SK-N-SH (cell line): ENCODE measurements around the gene CCDC6. TPM values are rescaled to one million over a fixed set of nuclear protein-coding genes. Genes with fewer than 3 reads are reported as not detected.

Experiments
- CTCF ChIA-PET: fragments of 300-600, 350-600 bp; formaldehyde crosslinking; extraction: SDS; loops from one replicate; lab custom pipeline; 2021; lab: Yijun Ruan, JAX
- POLR2A ChIA-PET: fragments of 350-600 bp; sonication (Branson Sonifier 250); formaldehyde crosslinking; extraction: SDS; loops from one replicate; lab custom pipeline; 2020; ENCODE audit warnings: antibody characterized with exemption, inconsistent platforms; lab: Yijun Ruan, JAX
- DNase-seq: peaks from one replicate; pipeline ENCODE4 v3.0.0; 2012
- H2AFZ ChIP-seq: fragments of 200-600 bp; sonication (generic); 2 replicates; pipeline ENCODE4 v1.8.1; 2016; ENCODE audit warnings: antibody characterized with exemption, mild to moderate bottlenecking, low read depth
- H3F3A ChIP-seq: fragments of 200-600 bp; sonication (generic); replicated peaks from 2 replicates; pipeline ENCODE3; 2016; ENCODE audit warnings: antibody characterized with exemption, mild to moderate bottlenecking; ENCODE audit not compliant: insufficient read depth
- H3K27ac ChIP-seq, 2 experiments: fragments of 200-500 bp in 1 of 2; fragments of 200-600 bp in 1 of 2; sonication (Bioruptor generic) in 1 of 2; sonication (generic), shearing (Covaris generic) in 1 of 2; 2 replicates each; pipeline versions ENCODE4 v1.5.1 to v1.6.1; 2014 to 2016; ENCODE audit warnings: low read depth in 2 of 2, inconsistent platforms in 1 of 2, low read length in 1 of 2, mild to moderate bottlenecking in 1 of 2, mixed read lengths in 1 of 2
- H3K27me3 ChIP-seq: fragments of 200-600 bp; sonication (generic), shearing (Covaris generic); 2 replicates; pipeline ENCODE4 v1.6.1; 2016; ENCODE audit warnings: mixed run types; ENCODE audit not compliant: insufficient read depth
- H3K36me3 ChIP-seq, 2 experiments: fragments of 200-500 bp in 1 of 2; fragments of 200-600 bp in 1 of 2; sonication (Bioruptor generic) in 1 of 2; sonication (generic) in 1 of 2; replicated peaks in 1 of 2; 2 replicates each; pipeline versions ENCODE3 to v1.5.1; 2014 to 2016; ENCODE audit warnings: low read length in 1 of 2, mild to moderate bottlenecking in 1 of 2; ENCODE audit not compliant: insufficient read depth in 2 of 2, control insufficient read depth in 1 of 2
- H3K4me1 ChIP-seq, 2 experiments: fragments of 200-500 bp in 1 of 2; fragments of 200-600 bp in 1 of 2; sonication (Bioruptor generic) in 1 of 2; sonication (generic), shearing (Covaris generic) in 1 of 2; 2 replicates each; pipeline versions ENCODE4 v1.5.1 to v1.6.1; 2014 to 2016; ENCODE audit warnings: low read depth in 1 of 2, low read length in 1 of 2, mixed run types in 1 of 2; ENCODE audit not compliant: insufficient read depth in 2 of 2, control insufficient read depth in 1 of 2
- H3K4me2 ChIP-seq: fragments of 200-600 bp; sonication (generic), shearing (Covaris generic); 2 replicates; pipeline ENCODE4 v1.6.1; 2017; ENCODE audit warnings: mixed run types
- H3K4me3 ChIP-seq, 2 experiments: fragments of 200-500 bp in 1 of 2; fragments of 200-600 bp in 1 of 2; sonication (Bioruptor generic) in 1 of 2; sonication (generic), shearing (Covaris generic) in 1 of 2; 2 replicates each; pipeline versions ENCODE4 v1.5.1 to v1.8.1; 2014 to 2016; ENCODE audit warnings: low read depth in 2 of 2, inconsistent platforms in 1 of 2, low read length in 1 of 2, mild to moderate bottlenecking in 1 of 2, mixed read lengths in 1 of 2, moderate library complexity in 1 of 2
- H3K79me2 ChIP-seq: fragments of 200-600 bp; sonication (generic); 2 replicates; pipeline ENCODE4 v1.8.1; 2017; ENCODE audit warnings: mild to moderate bottlenecking; ENCODE audit not compliant: insufficient read depth
- H3K9ac ChIP-seq: fragments of 200-600 bp; sonication (generic); 2 replicates; pipeline ENCODE4 v1.6.1; 2017; ENCODE audit warnings: mixed run types
- H3K9me2 ChIP-seq: fragments of 200-600 bp; sonication (generic); 2 replicates; pipeline ENCODE4 v1.6.1; 2017; ENCODE audit warnings: mixed run types
- H3K9me3 ChIP-seq: fragments of 200-600 bp; sonication (generic); 2 replicates; pipeline ENCODE4 v1.6.1; 2017; ENCODE audit warnings: mixed run types, mild to moderate bottlenecking, moderate library complexity
- H4K20me1 ChIP-seq: fragments of 200-600 bp; sonication (generic); 2 replicates; pipeline ENCODE4 v1.6.1; 2017; ENCODE audit warnings: mild to moderate bottlenecking, mixed run types; ENCODE audit not compliant: insufficient read depth
- CHD2 ChIP-seq: fragments of 150-350 bp; IDR thresholded peaks from 2 replicates; pipeline ENCODE4 v1.6.1; 2018; ENCODE audit warnings: low read length; ENCODE audit not compliant: partially characterized antibody
- EP300 ChIP-seq, 2 experiments: IDR thresholded peaks; 2 replicates each; pipeline versions ENCODE4 v1.4.0 to v1.6.1; 2012; ENCODE audit warnings: borderline replicate concordance in 1 of 2, low read depth in 1 of 2, low read length in 1 of 2
- FOSL2 ChIP-seq: IDR thresholded peaks from 2 replicates; pipeline ENCODE4 v1.4.0; 2012; ENCODE audit warnings: low read depth, mild to moderate bottlenecking, moderate library complexity, borderline replicate concordance
- GATA2 ChIP-seq: sonication (generic); formaldehyde crosslinking; IDR thresholded peaks from 2 replicates; pipeline ENCODE4 v1.5.0; 2020; ENCODE audit warnings: mild to moderate bottlenecking, missing genetic modification reagents
- JUND ChIP-seq: IDR thresholded peaks from 2 replicates; pipeline ENCODE4 v1.4.0; 2012
- MXI1 ChIP-seq: IDR thresholded peaks from 2 replicates; pipeline ENCODE4 v1.6.1; 2012; ENCODE audit warnings: mild to moderate bottlenecking, low read depth, low read length, improper control_type of control experiment
- POLR2AphosphoS5 ChIP-seq: IDR thresholded peaks from 2 replicates; pipeline ENCODE4 v1.6.1; 2012; ENCODE audit warnings: low read depth, low read length
- RCOR1 ChIP-seq: fragments of 150-350 bp; IDR thresholded peaks from 2 replicates; pipeline ENCODE4 v1.6.1; 2017; ENCODE audit warnings: antibody characterized with exemption, low read length
- RXRA ChIP-seq: IDR thresholded peaks from 2 replicates; pipeline ENCODE4 v1.4.0; 2012; ENCODE audit warnings: low read depth, mild to moderate bottlenecking, borderline replicate concordance
- SIN3A ChIP-seq: IDR thresholded peaks from 2 replicates; pipeline ENCODE4 v1.6.1; 2012; ENCODE audit warnings: low read depth, mild to moderate bottlenecking, low read length, moderate library complexity, borderline replicate concordance
- SMC3 ChIP-seq: IDR thresholded peaks from 2 replicates; pipeline ENCODE4 v1.6.1; 2012; ENCODE audit warnings: low read depth, low read length, improper control_type of control experiment
- TAF1 ChIP-seq: IDR thresholded peaks from 2 replicates; pipeline ENCODE4 v1.6.1; 2012; ENCODE audit warnings: low read depth, mild to moderate bottlenecking, low read length, moderate library complexity, borderline replicate concordance
- TCF12 ChIP-seq: IDR thresholded peaks from 2 replicates; pipeline ENCODE4 v1.4.0; 2012
- TEAD4 ChIP-seq: IDR thresholded peaks from 2 replicates; pipeline ENCODE4 v1.4.0; 2012; ENCODE audit warnings: mild to moderate bottlenecking, borderline replicate concordance; ENCODE audit not compliant: insufficient read depth
- WGBS: methylation state at CpG from one replicate; pipeline ENCODE4 v1.1.6; 2017; ENCODE audit warnings: low lambda C conversion rate; 5-methylcytosine and 5-hydroxymethylcytosine counted together
- polyA plus RNA-seq, 3 experiments: library from polyadenylated mRNA; depleted of rRNA; stranded (reverse); fragments of >200 nt; gene quantifications; 2 replicates each; pipeline ENCODE4 v1.2.3, GENCODE V29; 2012
- TF ChIP-seq, protein P1 (sequence below): IDR thresholded peaks from 2 replicates; pipeline ENCODE4 v1.4.0; 2012; ENCODE audit warnings: low read depth
- TF ChIP-seq, protein P2 (sequence below): IDR thresholded peaks from 2 replicates; pipeline ENCODE4 v1.6.1; 2012; ENCODE audit warnings: mild to moderate bottlenecking, low read depth, low read length, moderate library complexity
- TF ChIP-seq, protein P3 (sequence below): fragments of 150-350 bp; IDR thresholded peaks from 2 replicates; pipeline ENCODE4 v1.6.1; 2017; ENCODE audit warnings: antibody characterized with exemption, low read length, low read depth, borderline replicate concordance
- TF ChIP-seq, protein P4 (sequence below): IDR thresholded peaks from 2 replicates; pipeline ENCODE4; 2012

The CCDC6 gene
- polyA plus RNA-seq, 1 of the 3 experiments (the other 2 are of a cell fraction), result 10.8 TPM

DNA sequence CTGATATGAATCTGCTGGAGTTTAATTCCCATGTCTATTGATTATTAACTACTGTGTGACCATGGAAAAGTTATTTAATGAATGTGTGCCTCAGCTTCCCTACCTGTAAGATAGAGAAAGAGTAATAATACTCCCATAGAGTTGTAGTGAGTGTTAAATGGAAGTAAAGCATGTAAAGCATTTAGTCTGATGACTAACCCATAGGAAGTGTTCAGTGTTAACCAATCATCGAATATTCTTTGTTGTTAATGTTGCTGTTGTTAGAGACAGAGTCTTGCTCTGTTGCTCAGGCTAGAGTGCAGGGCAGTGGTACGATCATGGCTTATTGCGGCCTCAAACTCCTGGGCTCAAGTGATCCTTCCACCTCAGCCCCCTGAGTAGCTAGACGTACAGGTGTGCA, 36.2 kb upstream of the CCDC6 start:
- H3K4me1 ChIP-seq, result no peaks in the 10 kb centered on the region
- CTCF ChIA-PET, result no interaction called here
- no peak overlapping the region for H3K4me2 ChIP-seq
- no peak overlapping the region for H3K27ac ChIP-seq
- no peak for DNase-seq
- H3K9me2 ChIP-seq, result no peaks in the 10 kb centered on the region
- no peaks in the 10 kb centered on the region for H3K9me3 ChIP-seq
- TF ChIP-seq SMC3 (no peak), SIN3A (no peak), TEAD4 (no peak), TCF12 (no peak), MXI1 (no peak), FOSL2 (no peak), JUND (no peak), POLR2AphosphoS5 (no peak), GATA2 (CRISPR knock-in tag) (no peak), EP300 (IDR thresholded peaks at IDR 0.05; ENCODE audit: borderline replicate concordance in 1 of 2, low read depth in 1 of 2, low read length in 1 of 2) (no peak), CHD2 (no peak), RCOR1 (no peak), TAF1 (no peak), RXRA (no peak)
- TF ChIP-seq, protein P1, sequence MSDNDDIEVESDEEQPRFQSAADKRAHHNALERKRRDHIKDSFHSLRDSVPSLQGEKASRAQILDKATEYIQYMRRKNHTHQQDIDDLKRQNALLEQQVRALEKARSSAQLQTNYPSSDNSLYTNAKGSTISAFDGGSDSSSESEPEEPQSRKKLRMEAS, result no peak
- TF ChIP-seq, protein P2, sequence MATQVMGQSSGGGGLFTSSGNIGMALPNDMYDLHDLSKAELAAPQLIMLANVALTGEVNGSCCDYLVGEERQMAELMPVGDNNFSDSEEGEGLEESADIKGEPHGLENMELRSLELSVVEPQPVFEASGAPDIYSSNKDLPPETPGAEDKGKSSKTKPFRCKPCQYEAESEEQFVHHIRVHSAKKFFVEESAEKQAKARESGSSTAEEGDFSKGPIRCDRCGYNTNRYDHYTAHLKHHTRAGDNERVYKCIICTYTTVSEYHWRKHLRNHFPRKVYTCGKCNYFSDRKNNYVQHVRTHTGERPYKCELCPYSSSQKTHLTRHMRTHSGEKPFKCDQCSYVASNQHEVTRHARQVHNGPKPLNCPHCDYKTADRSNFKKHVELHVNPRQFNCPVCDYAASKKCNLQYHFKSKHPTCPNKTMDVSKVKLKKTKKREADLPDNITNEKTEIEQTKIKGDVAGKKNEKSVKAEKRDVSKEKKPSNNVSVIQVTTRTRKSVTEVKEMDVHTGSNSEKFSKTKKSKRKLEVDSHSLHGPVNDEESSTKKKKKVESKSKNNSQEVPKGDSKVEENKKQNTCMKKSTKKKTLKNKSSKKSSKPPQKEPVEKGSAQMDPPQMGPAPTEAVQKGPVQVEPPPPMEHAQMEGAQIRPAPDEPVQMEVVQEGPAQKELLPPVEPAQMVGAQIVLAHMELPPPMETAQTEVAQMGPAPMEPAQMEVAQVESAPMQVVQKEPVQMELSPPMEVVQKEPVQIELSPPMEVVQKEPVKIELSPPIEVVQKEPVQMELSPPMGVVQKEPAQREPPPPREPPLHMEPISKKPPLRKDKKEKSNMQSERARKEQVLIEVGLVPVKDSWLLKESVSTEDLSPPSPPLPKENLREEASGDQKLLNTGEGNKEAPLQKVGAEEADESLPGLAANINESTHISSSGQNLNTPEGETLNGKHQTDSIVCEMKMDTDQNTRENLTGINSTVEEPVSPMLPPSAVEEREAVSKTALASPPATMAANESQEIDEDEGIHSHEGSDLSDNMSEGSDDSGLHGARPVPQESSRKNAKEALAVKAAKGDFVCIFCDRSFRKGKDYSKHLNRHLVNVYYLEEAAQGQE, result no peak
- TF ChIP-seq, protein P3, sequence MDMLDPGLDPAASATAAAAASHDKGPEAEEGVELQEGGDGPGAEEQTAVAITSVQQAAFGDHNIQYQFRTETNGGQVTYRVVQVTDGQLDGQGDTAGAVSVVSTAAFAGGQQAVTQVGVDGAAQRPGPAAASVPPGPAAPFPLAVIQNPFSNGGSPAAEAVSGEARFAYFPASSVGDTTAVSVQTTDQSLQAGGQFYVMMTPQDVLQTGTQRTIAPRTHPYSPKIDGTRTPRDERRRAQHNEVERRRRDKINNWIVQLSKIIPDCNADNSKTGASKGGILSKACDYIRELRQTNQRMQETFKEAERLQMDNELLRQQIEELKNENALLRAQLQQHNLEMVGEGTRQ, result no peak
- TF ChIP-seq, protein P4, sequence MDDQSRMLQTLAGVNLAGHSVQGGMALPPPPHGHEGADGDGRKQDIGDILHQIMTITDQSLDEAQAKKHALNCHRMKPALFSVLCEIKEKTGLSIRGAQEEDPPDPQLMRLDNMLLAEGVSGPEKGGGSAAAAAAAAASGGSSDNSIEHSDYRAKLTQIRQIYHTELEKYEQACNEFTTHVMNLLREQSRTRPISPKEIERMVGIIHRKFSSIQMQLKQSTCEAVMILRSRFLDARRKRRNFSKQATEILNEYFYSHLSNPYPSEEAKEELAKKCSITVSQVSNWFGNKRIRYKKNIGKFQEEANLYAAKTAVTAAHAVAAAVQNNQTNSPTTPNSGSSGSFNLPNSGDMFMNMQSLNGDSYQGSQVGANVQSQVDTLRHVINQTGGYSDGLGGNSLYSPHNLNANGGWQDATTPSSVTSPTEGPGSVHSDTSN, result no peak
- 73% methylated on average over 4 of the region's 4 CpGs for WGBS
- H3F3A ChIP-seq, result no peaks in the 10 kb centered on the region
- no peaks in the 10 kb centered on the region for H3K79me2 ChIP-seq
- no peak overlapping the region for H3K4me3 ChIP-seq
- no peak overlapping the region for H2AFZ ChIP-seq
- H3K36me3 ChIP-seq, result no peaks in the 10 kb centered on the region
- H3K27me3 ChIP-seq, result no peaks in the 10 kb centered on the region
- H4K20me1 ChIP-seq, result no peaks in the 10 kb centered on the region
- H3K9ac ChIP-seq, result no peak overlapping the region
- POLR2A ChIA-PET, result no interaction called here
